AG09309 (cell line): ENCODE results near the gene IQSEC3.
A peak's percentile ranks its signal among the peaks of the same experiment; 100 is the strongest.

ENCODE experiments used
- DNase-seq: peaks from one replicate; pipeline ENCODE4 v3.0.0-alpha.2; 2010; ENCODE audit warnings: low read depth
- H3K4me3 ChIP-seq: 2 replicates; pipeline ENCODE4 v1.5.1; 2011; ENCODE audit warnings: mild to moderate bottlenecking, low read depth, low read length, moderate library complexity; ENCODE audit not compliant: control insufficient read depth
- CTCF ChIP-seq: IDR thresholded peaks from 2 replicates; pipeline ENCODE4 v1.5.1; 2011; ENCODE audit warnings: mild to moderate bottlenecking, low read depth, low read length, inconsistent platforms; ENCODE audit not compliant: insufficient read depth, control insufficient read depth; ENCODE audit errors: missing control alignments

Gene IQSEC3

GRCh38 chr12:218728-219590 is 152.4 kb downstream of the IQSEC3 start:
- H3K4me3 ChIP-seq: no peak overlapping the region
- no peak for TF ChIP-seq CTCF
- DNase-seq: no peak

- no peak for DNase-seq
- no peak overlapping the region for H3K4me3 ChIP-seq
- peak; percentile 65 for TF ChIP-seq CTCF
Observed at GRCh38 chr12:219891-220352, 153.4 kb downstream of the IQSEC3 start.

- no peak overlapping the region for H3K4me3 ChIP-seq
- no peak for DNase-seq
- no peak for TF ChIP-seq CTCF
Observed at GRCh38 chr12:220491-220890, 153.9 kb downstream of the IQSEC3 start.

GRCh38 chr12:220946-221550 is 154.5 kb downstream of the IQSEC3 start:
- no peak for DNase-seq
- no peak for TF ChIP-seq CTCF
- no peak overlapping the region for H3K4me3 ChIP-seq

- no peak overlapping the region for H3K4me3 ChIP-seq
- DNase-seq: no peak
- no peak for TF ChIP-seq CTCF
Observed at GRCh38 chr12:221736-222135, 155.2 kb downstream of the IQSEC3 start.

- H3K4me3 ChIP-seq: no peak overlapping the region
- TF ChIP-seq CTCF: no peak
- DNase-seq: no peak
Observed at GRCh38 chr12:223841-224240, 157.3 kb downstream of the IQSEC3 start.

- H3K4me3 ChIP-seq: no peak overlapping the region
- no peak for TF ChIP-seq CTCF
- no peak for DNase-seq
Observed at GRCh38 chr12:224330-224729, 157.8 kb downstream of the IQSEC3 start.
